ENCODE data around the gene CDNF. TPM values are rescaled to one million over a fixed set of nuclear protein-coding genes. Genes with fewer than 3 reads are reported as not detected.
A peak's percentile ranks its signal among the peaks of the same experiment; 100 is the strongest.

The CDNF gene
- total RNA-seq = 1.0 TPM

GRCh38 chr10:14837757-14838581 lies at the start of gene CDNF, which contains the start of the genes HSPA14 and MSANTD7:
TSS of gene CDNF (minus strand) at chr10:14838037. CDS start at chr10:14837946, 91 bp downstream.
TSS of gene HSPA14 (plus strand) at chr10:14838306. CDS start at chr10:14838403, 97 bp downstream.
TSS of gene MSANTD7 (plus strand) at chr10:14838306. CDS start at chr10:14842285, 3,979 bp downstream.
- Histone ChIP-seq H3K27me3 (ENCODE audit: control insufficient read depth in 3 of 3, insufficient read depth in 3 of 3, low read length in 3 of 3) (no peaks in the 10 kb centered on the region), H3K9me3 (ENCODE audit: control insufficient read depth in 3 of 3, low read length in 3 of 3) (no peaks in the 10 kb centered on the region), H3K36me3 (ENCODE audit: control insufficient read depth in 3 of 3, insufficient read depth in 3 of 3, low read length in 3 of 3) (peaks cover 18 to 41% (median 32%) of the 10 kb centered on the region in 3 donors), H3K27ac (ENCODE audit: low read depth, low read length) (peak within 1 kb of the TSS; percentile 99), H3K4me1 (ENCODE audit: control insufficient read depth in 3 of 3, insufficient read depth in 3 of 3, low read length in 3 of 3) (peaks cover 8 to 23% (median 20%) of the 10 kb centered on the region in 3 donors), H3K9ac (ENCODE audit: low read depth in 1 of 3, low read length in 3 of 3) (peak within 1 kb of the TSS; percentile 95 to 98 (median 97)), H3K4me3 (ENCODE audit: low read length in 3 of 3) (peak within 1 kb of the TSS; percentile 85 to 98 (median 92))

- H3K36me3 ChIP-seq (ENCODE audit: control insufficient read depth in 3 of 3, insufficient read depth in 3 of 3, low read length in 3 of 3) = peaks cover 0 to 4% (median 0%) of the 10 kb centered on the region in 3 donors
- no peak overlapping the region for H3K4me3 ChIP-seq (ENCODE audit: low read length in 3 of 3)
- H3K9me3 ChIP-seq (ENCODE audit: control insufficient read depth in 3 of 3, low read length in 3 of 3) = no peaks in the 10 kb centered on the region
- H3K9ac ChIP-seq (ENCODE audit: low read depth in 1 of 3, low read length in 3 of 3) = no peak overlapping the region
- H3K4me1 ChIP-seq (ENCODE audit: control insufficient read depth in 3 of 3, insufficient read depth in 3 of 3, low read length in 3 of 3) = peaks cover 9 to 12% (median 11%) of the 10 kb centered on the region in 3 donors
- no peak overlapping the region for H3K27ac ChIP-seq (ENCODE audit: low read depth, low read length)
- H3K27me3 ChIP-seq (ENCODE audit: control insufficient read depth in 3 of 3, insufficient read depth in 3 of 3, low read length in 3 of 3) = no peaks in the 10 kb centered on the region
Measured at GRCh38 chr10:14884082-14884481, 46.2 kb upstream of the CDNF start.

- Histone ChIP-seq H3K27ac (ENCODE audit: low read depth, low read length) (no peak overlapping the region), H3K4me1 (ENCODE audit: control insufficient read depth in 3 of 3, insufficient read depth in 3 of 3, low read length in 3 of 3) (peaks cover 21 to 35% (median 29%) of the 10 kb centered on the region in 3 donors), H3K27me3 (ENCODE audit: control insufficient read depth in 3 of 3, insufficient read depth in 3 of 3, low read length in 3 of 3) (no peaks in the 10 kb centered on the region), H3K9ac (ENCODE audit: low read depth in 1 of 3, low read length in 3 of 3) (peak overlapping the region in 1 of 3 donors; percentile 85), H3K4me3 (ENCODE audit: low read length in 3 of 3) (peak overlapping the region in 2 of 3 donors; percentile 91 to 94), H3K36me3 (ENCODE audit: control insufficient read depth in 3 of 3, insufficient read depth in 3 of 3, low read length in 3 of 3) (no peaks in the 10 kb centered on the region), H3K9me3 (ENCODE audit: control insufficient read depth in 3 of 3, low read length in 3 of 3) (no peaks in the 10 kb centered on the region)
Measured at GRCh38 chr10:14880229-14880628, 42.4 kb upstream of the CDNF start.

- no peaks in the 10 kb centered on the region for H3K9me3 ChIP-seq (ENCODE audit: control insufficient read depth in 3 of 3, low read length in 3 of 3)
- no peak overlapping the region for H3K27ac ChIP-seq (ENCODE audit: low read depth, low read length)
- peak overlapping the region in 2 of 3 donors; percentile 85 to 94 for H3K9ac ChIP-seq (ENCODE audit: low read depth in 1 of 3, low read length in 3 of 3)
- no peaks in the 10 kb centered on the region for H3K27me3 ChIP-seq (ENCODE audit: control insufficient read depth in 3 of 3, insufficient read depth in 3 of 3, low read length in 3 of 3)
- H3K36me3 ChIP-seq (ENCODE audit: control insufficient read depth in 3 of 3, insufficient read depth in 3 of 3, low read length in 3 of 3) = no peaks in the 10 kb centered on the region
- H3K4me3 ChIP-seq (ENCODE audit: low read length in 3 of 3) = peak overlapping the region; percentile 52 to 94 (median 91)
- peaks cover 21 to 35% (median 29%) of the 10 kb centered on the region in 3 donors for H3K4me1 ChIP-seq (ENCODE audit: control insufficient read depth in 3 of 3, insufficient read depth in 3 of 3, low read length in 3 of 3)
Measured at GRCh38 chr10:14879928-14880193, 42.0 kb upstream of the CDNF start.

GRCh38 chr10:14879124-14879927 lies 41.5 kb upstream of the CDNF start:
- Histone ChIP-seq H3K27ac (ENCODE audit: low read depth, low read length) (peak overlapping the region; percentile 95), H3K4me1 (ENCODE audit: control insufficient read depth in 3 of 3, insufficient read depth in 3 of 3, low read length in 3 of 3) (peaks cover 21 to 35% (median 29%) of the 10 kb centered on the region in 3 donors), H3K36me3 (ENCODE audit: control insufficient read depth in 3 of 3, insufficient read depth in 3 of 3, low read length in 3 of 3) (no peaks in the 10 kb centered on the region), H3K9me3 (ENCODE audit: control insufficient read depth in 3 of 3, low read length in 3 of 3) (no peaks in the 10 kb centered on the region), H3K4me3 (ENCODE audit: low read length in 3 of 3) (peak overlapping the region; percentile 91 to 96 (median 94)), H3K9ac (ENCODE audit: low read depth in 1 of 3, low read length in 3 of 3) (peak overlapping the region; percentile 85 to 94 (median 86)), H3K27me3 (ENCODE audit: control insufficient read depth in 3 of 3, insufficient read depth in 3 of 3, low read length in 3 of 3) (no peaks in the 10 kb centered on the region)

GRCh38 chr10:14878266-14879123 lies 40.7 kb upstream of the CDNF start, which contains the start of gene SUV39H2:
TSS of gene SUV39H2 (plus strand) at chr10:14878866. CDS start at chr10:14878889, 23 bp downstream.
- H3K27me3 ChIP-seq (ENCODE audit: control insufficient read depth in 3 of 3, insufficient read depth in 3 of 3, low read length in 3 of 3) = no peaks in the 10 kb centered on the region
- peak within 1 kb of the TSS; percentile 94 to 97 (median 96) for H3K9ac ChIP-seq (ENCODE audit: low read depth in 1 of 3, low read length in 3 of 3)
- H3K27ac ChIP-seq (ENCODE audit: low read depth, low read length) = peak within 1 kb of the TSS; percentile 95
- H3K4me3 ChIP-seq (ENCODE audit: low read length in 3 of 3) = peak within 1 kb of the TSS; percentile 91 to 96 (median 94)
- peaks cover 0 to under 1% (median 0%) of the 10 kb centered on the region in 3 donors for H3K36me3 ChIP-seq (ENCODE audit: control insufficient read depth in 3 of 3, insufficient read depth in 3 of 3, low read length in 3 of 3)
- peaks cover 21 to 35% (median 29%) of the 10 kb centered on the region in 3 donors for H3K4me1 ChIP-seq (ENCODE audit: control insufficient read depth in 3 of 3, insufficient read depth in 3 of 3, low read length in 3 of 3)
- no peaks in the 10 kb centered on the region for H3K9me3 ChIP-seq (ENCODE audit: control insufficient read depth in 3 of 3, low read length in 3 of 3)

DNA sequence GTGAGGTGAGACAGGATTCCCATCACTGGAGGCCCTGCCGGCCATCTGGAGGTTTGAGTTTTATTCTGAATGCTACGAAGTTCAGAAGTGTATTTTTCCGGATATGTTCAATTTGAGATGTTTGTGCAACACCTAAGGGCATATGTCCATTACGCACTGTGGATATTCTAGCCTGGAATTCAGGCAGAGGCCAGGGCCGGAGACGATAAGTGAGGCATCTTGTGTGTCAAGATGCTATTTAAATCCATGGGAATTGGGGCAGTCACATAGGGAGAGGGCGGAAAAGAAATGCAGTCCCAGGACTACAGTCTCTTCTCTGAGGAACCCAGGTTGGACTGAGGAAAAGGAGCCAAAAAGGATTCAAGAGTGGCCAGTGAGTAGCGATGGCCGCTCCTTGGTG lies 38.9 kb upstream of the CDNF start:
- H3K9me3 ChIP-seq (ENCODE audit: control insufficient read depth in 3 of 3, low read length in 3 of 3) = no peaks in the 10 kb centered on the region
- H3K4me1 ChIP-seq (ENCODE audit: control insufficient read depth in 3 of 3, insufficient read depth in 3 of 3, low read length in 3 of 3) = peaks cover 21 to 35% (median 29%) of the 10 kb centered on the region in 3 donors
- peak overlapping the region; percentile 38 to 96 (median 94) for H3K4me3 ChIP-seq (ENCODE audit: low read length in 3 of 3)
- H3K9ac ChIP-seq (ENCODE audit: low read depth in 1 of 3, low read length in 3 of 3) = peak overlapping the region; percentile 73 to 97 (median 94)
- H3K27ac ChIP-seq (ENCODE audit: low read depth, low read length) = peak overlapping the region; percentile 95
- no peaks in the 10 kb centered on the region for H3K27me3 ChIP-seq (ENCODE audit: control insufficient read depth in 3 of 3, insufficient read depth in 3 of 3, low read length in 3 of 3)
- H3K36me3 ChIP-seq (ENCODE audit: control insufficient read depth in 3 of 3, insufficient read depth in 3 of 3, low read length in 3 of 3) = peaks cover 0 to 2% (median 0%) of the 10 kb centered on the region in 3 donors

GRCh38 chr10:14875941-14876340 lies 38.1 kb upstream of the CDNF start:
- H3K4me3 ChIP-seq (ENCODE audit: low read length in 3 of 3) = peak overlapping the region in 1 of 3 donors; percentile 17

More at GRCh38 chr10:14875941-14876340, 38.1 kb upstream of the CDNF start:
- Histone ChIP-seq H3K9me3 (ENCODE audit: control insufficient read depth in 3 of 3, low read length in 3 of 3) (no peaks in the 10 kb centered on the region), H3K4me1 (ENCODE audit: control insufficient read depth in 3 of 3, insufficient read depth in 3 of 3, low read length in 3 of 3) (peaks cover 21 to 35% (median 29%) of the 10 kb centered on the region in 3 donors), H3K9ac (ENCODE audit: low read depth in 1 of 3, low read length in 3 of 3) (no peak overlapping the region), H3K27me3 (ENCODE audit: control insufficient read depth in 3 of 3, insufficient read depth in 3 of 3, low read length in 3 of 3) (no peaks in the 10 kb centered on the region), H3K27ac (ENCODE audit: low read depth, low read length) (peak overlapping the region; percentile 95), H3K36me3 (ENCODE audit: control insufficient read depth in 3 of 3, insufficient read depth in 3 of 3, low read length in 3 of 3) (peaks cover 0 to 2% (median 0%) of the 10 kb centered on the region in 3 donors)

All from skeletal muscle tissue (tissue), 4 donors.